K562 (cell line): ENCODE results near the gene ZNRF3. TPM values are rescaled to one million over a fixed set of nuclear protein-coding genes. Genes with fewer than 3 reads are reported as not detected.

ENCODE experiments used
- ETS2 ChIP-seq: IDR thresholded peaks from 2 replicates; pipeline ENCODE4 v1.6.1; 2016; ENCODE audit warnings: borderline replicate concordance, missing genetic modification characterization, mild to moderate bottlenecking, moderate library complexity, missing compliant biosample characterization; ENCODE audit not compliant: poor library complexity, severe bottlenecking
- FOSL1 ChIP-seq: fragments of 200-800 bp; sonication (Bioruptor generic); conservative IDR thresholded peaks from 2 replicates; pipeline ENCODE4 v1.6.1; 2016; ENCODE audit warnings: missing genetic modification characterization, missing compliant biosample characterization
- MYC ChIP-seq, 2 experiments: fragments of 250-450 bp in 1 of 2; sonication (Bioruptor Pico) in 1 of 2; IDR thresholded peaks; 2 replicates each; pipeline versions ENCODE4 v1.5.1 to v1.6.1; 2012 to 2021; ENCODE audit warnings: low read depth in 2 of 2, borderline replicate concordance in 1 of 2, improper control_type of control experiment in 1 of 2, low read length in 1 of 2, mild to moderate bottlenecking in 1 of 2, moderate library complexity in 1 of 2
- NKRF ChIP-seq: fragments of 450-650 bp; IDR thresholded peaks from 2 replicates; pipeline ENCODE4 v1.6.1; 2016; ENCODE audit warnings: borderline replicate concordance
- PRDM10 ChIP-seq: fragments of 450-650 bp; IDR thresholded peaks from 2 replicates; pipeline ENCODE4 v1.6.1; 2018; ENCODE audit not compliant: partially characterized antibody
- SIN3A ChIP-seq, 2 experiments: fragments of 150-350 bp in 1 of 2; IDR thresholded peaks; 2 replicates each; pipeline ENCODE4 v1.6.1; 2011 to 2016; ENCODE audit warnings: borderline replicate concordance in 2 of 2, low read depth in 2 of 2, low read length in 2 of 2, mild to moderate bottlenecking in 2 of 2, moderate library complexity in 2 of 2; ENCODE audit not compliant: control insufficient read depth in 1 of 2
- SLC30A9 ChIP-seq: fragments of 250-450 bp; sonication (Bioruptor Pico); IDR thresholded peaks from 2 replicates; pipeline ENCODE4 v1.8.0; 2022; ENCODE audit warnings: mild to moderate bottlenecking, moderate library complexity
- polyA plus RNA-seq, 8 experiments: library from polyadenylated mRNA; depleted of rRNA in 4 of 8; stranded (reverse) in 5 of 8; unstranded in 3 of 8; fragments of >200 nt; fragmentation: Nextera tagmentation in 2 of 8; fragmentation: Illumina TruSeq in 1 of 8; extraction: Ambion mirVana in 2 of 8; extraction: Trizol in 1 of 8; gene quantifications; 2 replicates each; pipeline versions ENCODE4 v1.2.1 to v1.2.3, GENCODE V29; 2011 to 2014; ENCODE audit warnings: inconsistent platforms in 1 of 8, missing spikeins in 1 of 8
- total RNA-seq, 7 experiments: library from RNA; depleted of rRNA in 6 of 7; stranded (reverse); fragments of >200 nt in 6 of 7; fragmentation: Illumina TruSeq in 2 of 7; extraction: Trizol in 2 of 7; gene quantifications; 2 replicates each; pipeline versions ENCODE4 v1.2.1 to v1.2.3, GENCODE V29; 2011 to 2021; ENCODE audit warnings: low replicate concordance in 1 of 7
- TF ChIP-seq, protein P1 (sequence below), 2 experiments: IDR thresholded peaks; 2 replicates each; pipeline ENCODE4 v1.6.1; 2011; ENCODE audit warnings: borderline replicate concordance in 1 of 2, control low read depth in 1 of 2, low read depth in 1 of 2, low read length in 1 of 2, mild to moderate bottlenecking in 1 of 2, mixed read lengths in 1 of 2, moderate library complexity in 1 of 2; ENCODE audit not compliant: insufficient read depth in 1 of 2, insufficient read length in 1 of 2, poor library complexity in 1 of 2, severe bottlenecking in 1 of 2; ENCODE audit errors: extremely low read depth in 1 of 2

Gene ZNRF3
- total and polyA plus RNA-seq, 9 of the 15 experiments (the other 6 are each of a cell fraction or from before 2014, with no cell fraction given), result 0.41 to 5.9 (median 1.7) TPM

GRCh38 chr22:28882545-28882877 is 861 bp upstream of the ZNRF3 start (continued):
- TF ChIP-seq NKRF (peak; percentile 61; the same call in 1 of the 2 replicates), SIN3A (IDR thresholded peaks at IDR 0.05; ENCODE audit: borderline replicate concordance in 2 of 2, control insufficient read depth in 1 of 2, low read depth in 2 of 2, low read length in 2 of 2) (peak in 1 of 2 experiments; percentile 33; a peak in 1 of 4 replicates), SLC30A9 (CRISPR knock-in tag) (no peak), PRDM10 (peak; percentile 30), FOSL1 (tag) (peak; percentile 53), MYC (IDR thresholded peaks at IDR 0.05; ENCODE audit: low read depth, low read length) (peak; percentile 37; the same call in 1 of the 2 replicates), MYC (CRISPR knock-in tag; IDR thresholded peaks at IDR 0.05; ENCODE audit: borderline replicate concordance, low read depth) (no peak), ETS2 (tag) (no peak)
- TF ChIP-seq, protein P1, sequence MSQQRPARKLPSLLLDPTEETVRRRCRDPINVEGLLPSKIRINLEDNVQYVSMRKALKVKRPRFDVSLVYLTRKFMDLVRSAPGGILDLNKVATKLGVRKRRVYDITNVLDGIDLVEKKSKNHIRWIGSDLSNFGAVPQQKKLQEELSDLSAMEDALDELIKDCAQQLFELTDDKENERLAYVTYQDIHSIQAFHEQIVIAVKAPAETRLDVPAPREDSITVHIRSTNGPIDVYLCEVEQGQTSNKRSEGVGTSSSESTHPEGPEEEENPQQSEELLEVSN (IDR thresholded peaks at IDR 0.05; ENCODE audit: borderline replicate concordance in 1 of 2, extremely low read depth in 1 of 2, insufficient read depth in 1 of 2, insufficient read length in 1 of 2, low read depth in 1 of 2, low read length in 1 of 2, poor library complexity in 1 of 2, severe bottlenecking in 1 of 2), result peak in 1 of 2 experiments; percentile 70
